Measurements from ENCODE around the gene CDK6.

DNA sequence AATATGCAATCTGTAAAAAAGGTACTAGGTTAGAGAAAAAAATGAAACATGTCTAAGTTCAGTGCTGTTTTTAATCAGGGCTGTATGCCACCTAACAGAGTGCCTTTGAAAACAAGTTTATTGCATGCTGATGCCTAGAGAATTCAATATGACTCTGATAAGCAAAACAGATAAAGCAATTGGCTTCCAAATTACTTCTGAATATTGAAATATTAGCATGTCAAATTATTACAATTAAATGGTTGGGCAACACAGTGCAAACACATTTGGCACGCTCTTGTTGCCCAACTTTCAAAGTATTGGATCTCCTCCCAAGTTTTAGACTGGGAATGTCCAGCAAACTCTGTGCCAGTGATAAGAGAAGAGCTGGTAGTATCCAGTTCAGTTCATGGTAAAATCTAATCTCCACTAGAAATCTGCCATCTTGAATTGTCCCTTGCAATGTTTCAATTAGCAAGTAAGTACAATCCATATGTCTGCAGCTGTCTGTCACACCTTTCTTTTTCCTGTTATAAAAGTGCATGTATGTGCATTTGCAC is 181.0 kb downstream of the CDK6 start:
- TF ChIP-seq, protein P1, sequence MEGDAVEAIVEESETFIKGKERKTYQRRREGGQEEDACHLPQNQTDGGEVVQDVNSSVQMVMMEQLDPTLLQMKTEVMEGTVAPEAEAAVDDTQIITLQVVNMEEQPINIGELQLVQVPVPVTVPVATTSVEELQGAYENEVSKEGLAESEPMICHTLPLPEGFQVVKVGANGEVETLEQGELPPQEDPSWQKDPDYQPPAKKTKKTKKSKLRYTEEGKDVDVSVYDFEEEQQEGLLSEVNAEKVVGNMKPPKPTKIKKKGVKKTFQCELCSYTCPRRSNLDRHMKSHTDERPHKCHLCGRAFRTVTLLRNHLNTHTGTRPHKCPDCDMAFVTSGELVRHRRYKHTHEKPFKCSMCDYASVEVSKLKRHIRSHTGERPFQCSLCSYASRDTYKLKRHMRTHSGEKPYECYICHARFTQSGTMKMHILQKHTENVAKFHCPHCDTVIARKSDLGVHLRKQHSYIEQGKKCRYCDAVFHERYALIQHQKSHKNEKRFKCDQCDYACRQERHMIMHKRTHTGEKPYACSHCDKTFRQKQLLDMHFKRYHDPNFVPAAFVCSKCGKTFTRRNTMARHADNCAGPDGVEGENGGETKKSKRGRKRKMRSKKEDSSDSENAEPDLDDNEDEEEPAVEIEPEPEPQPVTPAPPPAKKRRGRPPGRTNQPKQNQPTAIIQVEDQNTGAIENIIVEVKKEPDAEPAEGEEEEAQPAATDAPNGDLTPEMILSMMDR (optimal IDR thresholded peaks at IDR 0.05 in 1 of 3, IDR thresholded peaks at IDR 0.05 in 1 of 3, conservative IDR thresholded peaks at IDR 0.05 in 1 of 3; ENCODE audit: extremely low read depth in 1 of 3, insufficient read depth in 2 of 3, low read length in 3 of 3), result no peak
- TF ChIP-seq EZH2 (IDR thresholded peaks at IDR 0.05; ENCODE audit: low read length), result no peak

Data from keratinocyte (primary cell).